HepG2 (cell line): ENCODE data around the gene SH3D19.

Experiments
- EZH2 ChIP-seq: conservative IDR thresholded peaks from 2 replicates; pipeline ENCODE4 v1.6.1; 2012; ENCODE audit warnings: mild to moderate bottlenecking, low read depth, low read length, moderate library complexity
- FOXA1 ChIP-seq, 2 experiments: fragments of 450-650 bp in 1 of 2; sonication (generic) in 1 of 2; formaldehyde crosslinking in 1 of 2; IDR thresholded peaks; 2 replicates each; pipeline versions ENCODE4 v1.4.0 to v1.6.1; 2016 to 2020; ENCODE audit warnings: missing genetic modification reagents in 1 of 2
- MAFK ChIP-seq, 2 experiments: IDR thresholded peaks in 1 of 2; conservative IDR thresholded peaks in 1 of 2; 2 replicates each; pipeline ENCODE4 v1.6.1; 2011; ENCODE audit warnings: improper control_type of control experiment in 2 of 2, low read length in 2 of 2
- MED13 ChIP-seq: sonication (generic); formaldehyde crosslinking; IDR thresholded peaks from 2 replicates; pipeline ENCODE4 v1.5.0; 2020; ENCODE audit warnings: missing genetic modification reagents
- MYC ChIP-seq: sonication (generic); formaldehyde crosslinking; IDR thresholded peaks from 2 replicates; pipeline ENCODE4 v1.9.0; 2021; ENCODE audit warnings: missing genetic modification reagents, borderline replicate concordance
- POLR2AphosphoS5 ChIP-seq: IDR thresholded peaks from 2 replicates; pipeline ENCODE4 v1.6.1; 2012; ENCODE audit warnings: low read depth, low read length
- RXRA ChIP-seq: sonication (generic); formaldehyde crosslinking; IDR thresholded peaks from 2 replicates; pipeline ENCODE4 v1.5.1; 2020; ENCODE audit warnings: missing genetic modification reagents
- TF ChIP-seq, protein P1 (sequence below): sonication (generic); formaldehyde crosslinking; IDR thresholded peaks from 2 replicates; pipeline ENCODE4 v1.5.0; 2020; ENCODE audit warnings: missing genetic modification reagents
- TF ChIP-seq, protein P2 (sequence below): IDR thresholded peaks from 2 replicates; pipeline ENCODE4 v1.6.1; 2012; ENCODE audit warnings: inconsistent platforms

DNA sequence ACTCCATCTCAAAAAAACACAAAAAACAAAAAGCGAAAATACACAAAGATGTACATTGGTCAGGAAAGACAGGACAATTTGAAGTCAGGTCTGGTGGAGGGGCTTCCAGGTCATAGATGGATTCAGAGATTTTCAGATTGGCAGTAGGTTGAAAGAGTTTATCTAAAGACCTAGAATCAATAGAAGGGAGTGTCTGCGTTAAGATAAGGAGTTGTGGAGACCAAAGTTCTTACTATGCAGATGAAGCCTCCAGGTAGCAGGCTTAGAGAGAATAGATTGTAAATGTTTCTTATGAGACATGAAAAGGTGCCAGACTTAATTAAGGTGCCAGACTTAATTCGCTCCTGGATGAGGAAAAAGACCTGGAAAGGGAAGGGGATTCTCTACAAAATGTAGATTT is 232.9 kb downstream of the SH3D19 start:
- TF ChIP-seq POLR2AphosphoS5 (no peak), EZH2 (no peak), MED13 (CRISPR knock-in tag) (no peak), MYC (no peak), RXRA (CRISPR knock-in tag) (no peak), FOXA1 (IDR thresholded peaks at IDR 0.05) (no peak), FOXA1 (CRISPR knock-in tag; IDR thresholded peaks at IDR 0.05) (no peak), MAFK (conservative IDR thresholded peaks at IDR 0.05 in 1 of 2, IDR thresholded peaks at IDR 0.05 in 1 of 2; ENCODE audit: low read length in 2 of 2) (no peak)
- TF ChIP-seq, protein P1, sequence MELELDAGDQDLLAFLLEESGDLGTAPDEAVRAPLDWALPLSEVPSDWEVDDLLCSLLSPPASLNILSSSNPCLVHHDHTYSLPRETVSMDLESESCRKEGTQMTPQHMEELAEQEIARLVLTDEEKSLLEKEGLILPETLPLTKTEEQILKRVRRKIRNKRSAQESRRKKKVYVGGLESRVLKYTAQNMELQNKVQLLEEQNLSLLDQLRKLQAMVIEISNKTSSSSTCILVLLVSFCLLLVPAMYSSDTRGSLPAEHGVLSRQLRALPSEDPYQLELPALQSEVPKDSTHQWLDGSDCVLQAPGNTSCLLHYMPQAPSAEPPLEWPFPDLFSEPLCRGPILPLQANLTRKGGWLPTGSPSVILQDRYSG = no peak
- TF ChIP-seq, protein P2, sequence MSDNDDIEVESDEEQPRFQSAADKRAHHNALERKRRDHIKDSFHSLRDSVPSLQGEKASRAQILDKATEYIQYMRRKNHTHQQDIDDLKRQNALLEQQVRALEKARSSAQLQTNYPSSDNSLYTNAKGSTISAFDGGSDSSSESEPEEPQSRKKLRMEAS = no peak
